Skeletal muscle tissue (tissue), 4 donors: ENCODE data around the gene BMAL2. TPM values are rescaled to one million over a fixed set of nuclear protein-coding genes. Genes with fewer than 3 reads are reported as not detected.

Experiments
- H3K27ac ChIP-seq: one replicate; pipeline ENCODE4 v1.7.0; 2013; ENCODE audit warnings: mild to moderate bottlenecking, low read depth, low read length, inconsistent platforms
- H3K27me3 ChIP-seq, 3 donors: one replicate each; pipeline ENCODE4 v1.7.0; 2013; ENCODE audit warnings: low read length in 3 of 3; ENCODE audit not compliant: control insufficient read depth in 3 of 3, insufficient read depth in 3 of 3
- H3K36me3 ChIP-seq, 3 donors: one replicate each; pipeline ENCODE4 v1.7.0; 2013; ENCODE audit warnings: low read length in 3 of 3; ENCODE audit not compliant: control insufficient read depth in 3 of 3, insufficient read depth in 3 of 3
- H3K4me1 ChIP-seq, 3 donors: one replicate each; pipeline ENCODE4 v1.7.0; 2013; ENCODE audit warnings: low read length in 3 of 3, mild to moderate bottlenecking in 3 of 3; ENCODE audit not compliant: control insufficient read depth in 3 of 3, insufficient read depth in 3 of 3
- H3K4me3 ChIP-seq, 3 donors: one replicate each; pipeline ENCODE4 v1.7.0; 2013; ENCODE audit warnings: low read length in 3 of 3
- H3K9ac ChIP-seq, 3 donors: one replicate each; pipeline ENCODE4 v1.7.0; 2013; ENCODE audit warnings: low read length in 3 of 3, mild to moderate bottlenecking in 3 of 3, moderate library complexity in 2 of 3, low read depth in 1 of 3
- H3K9me3 ChIP-seq, 3 donors: one replicate each; pipeline ENCODE4 v1.7.0; 2013; ENCODE audit warnings: low read length in 3 of 3; ENCODE audit not compliant: control insufficient read depth in 3 of 3
- total RNA-seq: library from RNA; depleted of rRNA; stranded (reverse); fragments of >200 nt; gene quantifications from one replicate; pipeline ENCODE4 v1.2.3, GENCODE V29; 2014
- donor health status: Osteomylitis.

Gene BMAL2
- total RNA-seq, 1 donor from 2014 or later, result 1.6 TPM

DNA sequence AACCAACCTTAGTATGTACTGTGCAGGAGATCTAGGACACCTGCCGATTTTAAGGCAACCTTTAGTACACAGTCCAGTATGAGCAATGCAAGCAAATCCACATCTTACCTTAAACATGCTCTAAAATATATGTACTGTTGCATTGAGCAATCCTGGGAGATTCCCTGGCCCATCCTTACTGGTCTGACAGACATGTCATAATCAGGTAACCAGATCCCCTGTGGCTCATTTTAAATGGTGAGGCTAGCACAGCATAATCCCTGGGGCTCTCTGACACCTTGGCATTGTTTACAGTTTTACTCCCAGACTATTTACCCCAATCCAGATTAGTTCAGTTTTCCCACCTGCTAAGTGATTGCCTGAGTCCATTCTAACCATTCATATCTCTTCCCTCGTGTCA is 15.1 kb downstream of the BMAL2 start:
- Histone ChIP-seq H3K36me3 (no peaks in the 10 kb centered on the region), H3K4me3 (no peak overlapping the region), H3K27ac (no peak overlapping the region), H3K9me3 (no peaks in the 10 kb centered on the region), H3K9ac (no peak overlapping the region), H3K27me3 (no peaks in the 10 kb centered on the region), H3K4me1 (no peaks in the 10 kb centered on the region)

DNA sequence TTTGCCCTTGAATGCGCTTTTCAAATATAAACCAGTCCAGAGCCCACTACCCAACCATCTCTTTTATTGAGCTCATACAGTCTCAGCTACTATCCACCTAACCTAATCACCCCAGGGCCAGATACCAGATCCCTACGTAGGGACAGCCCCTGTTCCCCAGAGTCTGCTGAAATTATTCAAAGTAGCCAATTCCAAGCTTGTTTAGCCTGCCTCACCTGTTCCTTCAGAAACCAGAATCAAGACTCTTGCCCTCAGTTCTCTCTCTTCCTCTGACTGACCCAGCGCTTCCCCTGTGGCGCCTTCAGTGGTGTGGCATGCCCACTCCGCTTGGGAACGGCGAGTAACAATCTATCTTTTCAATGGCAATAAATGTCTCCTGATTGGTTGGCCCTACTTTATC is 18.8 kb downstream of the BMAL2 start:
- no peaks in the 10 kb centered on the region for H3K9me3 ChIP-seq
- no peak overlapping the region for H3K4me3 ChIP-seq
- H3K27me3 ChIP-seq, result no peaks in the 10 kb centered on the region
- no peak overlapping the region for H3K9ac ChIP-seq
- H3K27ac ChIP-seq, result no peak overlapping the region
- no peaks in the 10 kb centered on the region for H3K4me1 ChIP-seq
- H3K36me3 ChIP-seq, result no peaks in the 10 kb centered on the region

DNA sequence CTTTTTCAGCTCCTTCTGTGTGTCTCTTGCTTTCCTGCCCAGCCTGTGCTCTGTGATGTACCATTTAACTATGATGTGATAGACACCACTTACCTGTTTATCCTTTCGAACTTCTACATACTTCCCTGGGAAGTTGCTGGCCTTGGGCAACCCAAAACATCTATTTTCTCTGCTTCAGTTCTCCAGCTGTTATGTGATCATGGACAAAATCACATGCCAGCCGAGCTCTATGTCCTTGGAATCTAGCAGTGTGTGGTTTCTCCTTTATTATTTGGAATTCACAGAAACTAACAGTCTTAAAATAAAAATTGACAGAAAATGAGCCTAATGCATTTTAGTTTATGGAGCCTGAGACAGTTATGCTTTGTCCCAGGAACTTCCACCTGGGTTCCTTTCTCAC is 22.9 kb downstream of the BMAL2 start:
- Histone ChIP-seq H3K36me3 (no peaks in the 10 kb centered on the region), H3K9me3 (no peaks in the 10 kb centered on the region), H3K27me3 (no peaks in the 10 kb centered on the region), H3K9ac (no peak overlapping the region), H3K4me1 (no peaks in the 10 kb centered on the region), H3K27ac (no peak overlapping the region), H3K4me3 (no peak overlapping the region)

DNA sequence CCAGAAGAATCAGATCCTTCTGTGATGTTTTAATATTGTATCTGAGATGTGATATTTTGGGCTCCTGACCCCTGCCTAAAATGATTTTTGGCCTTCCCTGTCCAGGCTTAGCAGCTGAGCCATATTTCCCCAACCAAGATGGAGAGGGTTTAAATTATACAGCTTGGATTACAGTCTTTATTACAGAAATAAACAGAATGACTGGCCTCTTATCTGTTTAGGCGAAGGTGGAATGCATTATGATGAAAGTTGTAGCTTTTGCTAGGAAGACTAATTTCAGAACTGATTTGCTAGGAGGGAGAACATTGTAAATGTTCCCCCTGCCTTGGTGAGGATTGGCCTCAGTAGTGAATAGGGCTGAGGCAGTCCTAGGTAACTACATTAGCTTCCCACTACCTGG is 23.3 kb downstream of the BMAL2 start:
- no peak overlapping the region for H3K9ac ChIP-seq
- H3K9me3 ChIP-seq, result no peaks in the 10 kb centered on the region
- H3K27ac ChIP-seq, result no peak overlapping the region
- H3K4me3 ChIP-seq, result no peak overlapping the region
- no peaks in the 10 kb centered on the region for H3K4me1 ChIP-seq
- no peaks in the 10 kb centered on the region for H3K27me3 ChIP-seq
- H3K36me3 ChIP-seq, result no peaks in the 10 kb centered on the region

DNA sequence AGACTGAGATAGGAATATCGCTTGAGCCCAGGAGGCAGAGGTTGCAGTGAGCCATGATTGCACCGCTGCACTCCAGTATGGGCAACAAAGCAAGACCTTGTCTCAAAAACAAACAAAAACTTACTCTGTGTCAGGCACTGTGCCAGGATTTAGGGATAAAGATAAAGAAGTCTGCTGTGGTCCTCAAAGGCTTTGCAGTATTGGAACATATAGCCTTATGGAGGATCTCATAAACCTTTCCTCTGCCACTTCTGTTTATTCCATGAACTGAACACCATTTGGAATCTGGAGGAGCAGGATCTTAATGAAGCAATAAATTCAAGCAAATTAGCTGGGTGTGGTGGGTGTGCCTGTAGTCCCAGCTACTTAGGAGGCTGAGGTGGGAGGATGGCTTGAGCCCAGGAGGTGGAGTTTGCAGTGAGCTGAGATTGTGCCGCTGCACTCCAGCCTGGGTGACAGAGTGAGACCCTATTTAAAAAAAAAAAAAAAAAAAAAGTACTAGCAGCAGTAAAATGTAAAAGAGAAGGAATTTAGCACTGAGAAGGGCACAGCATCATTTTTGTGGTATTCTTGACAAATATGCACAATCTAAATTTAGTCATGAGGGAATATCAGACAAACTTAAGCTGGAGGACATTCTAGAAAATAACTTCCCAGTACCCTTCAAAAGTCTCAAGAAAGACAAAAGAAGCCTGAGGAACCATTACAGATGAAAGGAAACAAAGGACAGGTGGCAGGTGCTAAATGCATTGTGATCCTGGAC is 27.1 kb downstream of the BMAL2 start:
- Histone ChIP-seq H3K9ac (no peak overlapping the region), H3K4me1 (no peaks in the 10 kb centered on the region)

DNA sequence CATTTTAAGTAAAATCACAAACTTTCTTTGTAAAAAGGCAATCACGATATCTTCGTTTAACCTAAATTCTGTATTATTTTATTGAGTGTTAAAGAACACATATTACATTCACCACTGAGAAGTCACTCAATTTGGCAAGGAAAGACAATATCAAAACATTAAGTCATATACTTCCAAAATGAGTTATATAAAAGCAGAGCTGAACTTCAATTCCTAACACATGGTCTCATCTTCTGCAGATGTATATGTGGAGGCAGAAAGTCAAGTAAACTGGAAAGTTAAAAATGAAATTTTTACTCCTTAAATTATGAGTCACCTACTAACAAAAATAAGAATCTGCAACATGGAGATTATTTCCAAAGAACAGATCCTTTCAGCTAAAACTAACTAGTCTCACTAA is 28.7 kb downstream of the BMAL2 start:
- H3K36me3 ChIP-seq, result no peaks in the 10 kb centered on the region
- H3K4me3 ChIP-seq, result no peak overlapping the region
- H3K9ac ChIP-seq, result no peak overlapping the region
- no peaks in the 10 kb centered on the region for H3K4me1 ChIP-seq
- no peaks in the 10 kb centered on the region for H3K27me3 ChIP-seq
- H3K27ac ChIP-seq, result no peak overlapping the region
- no peaks in the 10 kb centered on the region for H3K9me3 ChIP-seq

More for the DNA sequence above, 27.1 kb downstream of the BMAL2 start:
- no peak overlapping the region for H3K4me3 ChIP-seq
- H3K27me3 ChIP-seq, result no peaks in the 10 kb centered on the region
- no peak overlapping the region for H3K27ac ChIP-seq
- no peaks in the 10 kb centered on the region for H3K36me3 ChIP-seq
- no peaks in the 10 kb centered on the region for H3K9me3 ChIP-seq

DNA sequence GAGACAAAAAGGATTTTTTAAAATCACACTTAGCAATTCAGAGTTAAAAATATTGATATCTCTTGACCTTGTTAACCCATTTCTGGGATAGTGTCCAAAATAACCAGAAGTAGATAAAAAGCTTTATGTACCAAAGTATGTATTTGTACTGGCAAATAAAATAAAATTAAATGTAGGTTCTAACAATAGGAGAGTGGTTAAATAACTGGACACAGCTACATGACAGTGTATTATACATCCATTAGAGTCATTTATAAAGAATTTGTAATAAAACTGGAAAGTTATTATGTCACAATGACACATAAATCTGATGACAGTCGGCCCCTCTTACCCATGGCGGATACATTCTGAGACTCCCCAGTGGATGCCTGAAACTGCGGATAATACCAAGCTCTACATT is 34.0 kb downstream of the BMAL2 start:
- Histone ChIP-seq H3K27me3 (no peaks in the 10 kb centered on the region), H3K4me1 (no peaks in the 10 kb centered on the region), H3K36me3 (no peaks in the 10 kb centered on the region), H3K9me3 (no peaks in the 10 kb centered on the region), H3K4me3 (no peak overlapping the region), H3K27ac (no peak overlapping the region), H3K9ac (no peak overlapping the region)

DNA sequence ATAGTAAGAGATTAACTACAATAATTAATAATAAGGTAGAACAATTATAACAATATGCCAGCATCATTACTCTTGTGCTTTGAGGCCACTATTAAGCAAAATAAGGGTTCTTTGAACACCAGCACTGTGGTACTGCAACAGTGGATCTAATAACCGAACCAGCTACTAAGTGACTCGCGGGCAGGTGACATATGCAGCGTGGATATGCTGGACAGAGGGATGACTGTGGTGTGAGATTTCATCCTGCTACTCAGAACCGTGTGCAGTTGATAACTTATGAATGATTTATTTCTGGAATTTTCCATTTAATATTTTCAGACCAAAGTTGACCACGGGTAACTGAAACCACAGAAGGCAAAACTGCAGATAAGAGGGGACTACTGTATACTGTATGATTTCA is 34.4 kb downstream of the BMAL2 start:
- Histone ChIP-seq H3K27ac (no peak overlapping the region), H3K9ac (no peak overlapping the region), H3K36me3 (no peaks in the 10 kb centered on the region), H3K9me3 (no peaks in the 10 kb centered on the region), H3K4me1 (no peaks in the 10 kb centered on the region), H3K27me3 (no peaks in the 10 kb centered on the region), H3K4me3 (no peak overlapping the region)

DNA sequence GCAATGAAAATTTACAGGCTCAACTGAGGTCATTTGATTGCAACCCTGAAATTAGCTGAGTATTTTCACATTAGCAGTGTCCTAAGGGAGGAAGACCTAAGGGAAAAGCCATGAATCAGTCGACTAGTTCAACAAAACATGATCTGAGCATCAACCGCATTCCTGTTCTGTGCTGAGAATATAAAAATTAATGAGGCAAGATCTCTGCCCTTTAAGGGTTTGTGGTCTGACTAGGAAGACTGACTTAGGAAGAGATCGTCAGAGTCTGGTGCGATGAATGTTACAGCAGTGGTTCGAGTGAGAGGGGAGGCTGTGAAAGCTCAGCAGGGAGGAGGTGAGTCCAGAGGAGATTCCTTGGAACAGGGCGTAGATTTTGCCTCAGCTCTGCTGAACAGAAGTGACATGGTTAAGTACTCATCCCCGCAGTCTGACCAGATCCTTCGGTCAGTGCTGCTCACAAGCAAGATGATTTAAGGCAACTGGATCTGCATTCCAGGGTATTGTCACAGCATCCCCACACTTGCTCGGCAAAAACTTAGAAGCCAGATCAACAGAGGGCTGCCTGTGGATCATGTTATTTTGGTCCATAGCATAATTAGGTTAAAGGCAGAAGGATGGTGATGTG is 49.6 kb downstream of the BMAL2 start:
- Histone ChIP-seq H3K27me3 (no peaks in the 10 kb centered on the region), H3K4me1 (no peaks in the 10 kb centered on the region), H3K36me3 (no peaks in the 10 kb centered on the region), H3K27ac (no peak overlapping the region), H3K9ac (no peak overlapping the region), H3K9me3 (no peaks in the 10 kb centered on the region), H3K4me3 (no peak overlapping the region)
